ENCODE measurements around the gene TNNT1.

The TNNT1 gene

GRCh38 chr19:55085923-55086715 is 62.9 kb downstream of the TNNT1 start:
- H3K4me3 Mint-ChIP-seq = no peak overlapping the region
- peaks cover 66% of the 10 kb centered on the region for H3K27me3 Mint-ChIP-seq
- H3K36me3 Mint-ChIP-seq (ENCODE audit: low read depth) = peaks cover 23% of the 10 kb centered on the region
- peaks cover 32% of the 10 kb centered on the region for H3K4me1 Mint-ChIP-seq (ENCODE audit: low read depth)
- no peaks in the 10 kb centered on the region for H3K9me3 Mint-ChIP-seq
- H3K27ac Mint-ChIP-seq = no peak overlapping the region

- H3K4me1 Mint-ChIP-seq (ENCODE audit: low read depth) = peaks cover 41% of the 10 kb centered on the region
- H3K9me3 Mint-ChIP-seq = no peaks in the 10 kb centered on the region
- no peak overlapping the region for H3K27ac Mint-ChIP-seq
- H3K4me3 Mint-ChIP-seq = no peak overlapping the region
- peaks cover 76% of the 10 kb centered on the region for H3K27me3 Mint-ChIP-seq
- H3K36me3 Mint-ChIP-seq (ENCODE audit: low read depth) = peaks cover 10% of the 10 kb centered on the region
Observed at GRCh38 chr19:55084416-55084815, 64.6 kb downstream of the TNNT1 start.

GRCh38 chr19:55083004-55083850 is 65.8 kb downstream of the TNNT1 start:
- Mint-ChIP-seq H3K9me3 (no peaks in the 10 kb centered on the region), H3K27me3 (peaks cover 73% of the 10 kb centered on the region), H3K4me3 (no peak overlapping the region), H3K27ac (no peak overlapping the region), H3K36me3 (ENCODE audit: low read depth) (peaks cover 3% of the 10 kb centered on the region), H3K4me1 (ENCODE audit: low read depth) (peaks cover 39% of the 10 kb centered on the region)
